Endothelial cell of umbilical vein (primary cell): ENCODE measurements around the gene AP1M1. TPM values are rescaled to one million over a fixed set of nuclear protein-coding genes. Genes with fewer than 3 reads are reported as not detected.

ENCODE experiments used
- Bru-seq: library from RNA; stranded (reverse); fragments of 400-500 nt; gene quantifications from one replicate; lab custom pipeline; 2021; lab: Mats Ljungman, UMichigan
- BruChase-seq, 2 experiments: library from RNA; stranded (reverse); fragments of 400-500 nt; gene quantifications; one replicate each; lab custom pipeline; 2021; lab: Mats Ljungman, UMichigan
- BruUV-seq: library from RNA; stranded (reverse); fragments of 400-500 nt; replicated peaks from 2 replicates; lab custom pipeline; 2021; lab: Mats Ljungman, UMichigan
- CTCF ChIA-PET: fragments of 300-600, 350-600 bp; sonication (Branson Sonifier 250); formaldehyde crosslinking; loops from one replicate; lab custom pipeline; 2021; ENCODE audit warnings: antibody characterized with exemption, inconsistent platforms; lab: Charles Lee
- POLR2A ChIA-PET: fragments of 300-600, 350-600 bp; sonication (Branson Sonifier 250); formaldehyde crosslinking; loops from one replicate; lab custom pipeline; 2021; ENCODE audit warnings: antibody characterized with exemption, inconsistent platforms; lab: Charles Lee
- DNase-seq: peaks from one replicate; pipeline ENCODE4 v3.0.0-alpha.2; 2011; ENCODE audit warnings: low read depth, low spot score
- FAIRE-seq: peaks from 2 replicates; lab custom pipeline; 2011; peaks lifted over from hg19 to GRCh38; lab: Jason Lieb, UNC
- H2AFZ ChIP-seq: 2 replicates; pipeline ENCODE4 v1.6.0; 2012; ENCODE audit warnings: low read depth, low read length, control low read depth, inconsistent platforms
- H3K27ac ChIP-seq: 2 replicates; pipeline ENCODE4 v1.5.1; 2011; ENCODE audit warnings: low read depth, mild to moderate bottlenecking, control low read depth, low read length, moderate library complexity; ENCODE audit not compliant: insufficient read depth
- H3K27me3 ChIP-seq, 2 experiments: 2 replicates each; pipeline versions ENCODE4 v1.6.0 to v1.6.1; 2011; ENCODE audit warnings: low read length in 2 of 2, mixed read lengths in 1 of 2; ENCODE audit not compliant: control insufficient read depth in 2 of 2, insufficient read depth in 2 of 2
- H3K36me3 ChIP-seq, 2 experiments: 2 replicates in 1 of 2; 3 replicates in 1 of 2; pipeline ENCODE4 v1.5.1; 2011; ENCODE audit warnings: low read length in 2 of 2, mild to moderate bottlenecking in 1 of 2, moderate library complexity in 1 of 2; ENCODE audit not compliant: control insufficient read depth in 2 of 2, insufficient read depth in 2 of 2; ENCODE audit errors: extremely low read depth in 1 of 2
- H3K4me1 ChIP-seq: 3 replicates; pipeline ENCODE4 v1.5.1; 2011; ENCODE audit warnings: mild to moderate bottlenecking, low read length; ENCODE audit not compliant: control insufficient read depth, insufficient read depth; ENCODE audit errors: extremely low read depth
- H3K4me2 ChIP-seq: 2 replicates; pipeline ENCODE4 v1.6.1; 2011; ENCODE audit warnings: low read length, control low read depth, mixed read lengths; ENCODE audit not compliant: insufficient read depth
- H3K4me3 ChIP-seq, 3 experiments: fragments of 200-600 bp in 1 of 3; sonication (generic), shearing (Covaris generic) in 1 of 3; replicated peaks in 1 of 3; 2 replicates each; pipeline ENCODE4 v1.5.1; 2011 to 2016; ENCODE audit warnings: control low read depth in 3 of 3, low read length in 3 of 3, mild to moderate bottlenecking in 2 of 3, inconsistent platforms in 1 of 3, low read depth in 1 of 3, moderate library complexity in 1 of 3; ENCODE audit not compliant: insufficient read depth in 1 of 3
- H3K79me2 ChIP-seq: 2 replicates; pipeline ENCODE4 v1.6.0; 2012; ENCODE audit warnings: low read length, inconsistent platforms; ENCODE audit not compliant: control insufficient read depth, insufficient read depth
- H3K9ac ChIP-seq: replicated peaks from 2 replicates; pipeline ENCODE3; 2011; ENCODE audit warnings: low read length, control low read depth; ENCODE audit not compliant: insufficient read depth; ENCODE audit errors: extremely low read depth
- H3K9me1 ChIP-seq: replicated peaks from 3 replicates; pipeline ENCODE4 v1.6.0; 2011; ENCODE audit warnings: mild to moderate bottlenecking, low read length; ENCODE audit not compliant: control insufficient read depth, insufficient read depth; ENCODE audit errors: extremely low read depth
- H3K9me3 ChIP-seq: replicated peaks from 2 replicates; pipeline ENCODE4 v1.5.1; 2012; ENCODE audit warnings: low read length, inconsistent platforms; ENCODE audit not compliant: control insufficient read depth, insufficient read depth
- H4K20me1 ChIP-seq: replicated peaks from 2 replicates; pipeline ENCODE3; 2011; ENCODE audit warnings: mild to moderate bottlenecking, low read length; ENCODE audit not compliant: control insufficient read depth, insufficient read depth; ENCODE audit errors: extremely low read depth
- CTCF ChIP-seq, 2 donors: IDR thresholded peaks; 1 replicate in 1 of 2; 2 replicates in 1 of 2; pipeline ENCODE4 v1.5.1; 2011; ENCODE audit warnings: low read length in 2 of 2, mild to moderate bottlenecking in 2 of 2, moderate library complexity in 2 of 2, control low read depth in 1 of 2, inconsistent platforms in 1 of 2, low read depth in 1 of 2; ENCODE audit not compliant: insufficient read depth in 1 of 2; ENCODE audit errors: extremely low read depth in 1 of 2
- EZH2 ChIP-seq: IDR thresholded peaks from 2 replicates; pipeline ENCODE4 v1.6.1; 2012; ENCODE audit warnings: borderline replicate concordance, low read depth, mild to moderate bottlenecking, moderate library complexity, low read length, inconsistent platforms; ENCODE audit not compliant: severe bottlenecking
- FOS ChIP-seq: IDR thresholded peaks from 2 replicates; pipeline ENCODE4 v1.6.1; 2011; ENCODE audit warnings: mild to moderate bottlenecking, low read length, moderate library complexity, borderline replicate concordance; ENCODE audit not compliant: insufficient read depth
- GATA2 ChIP-seq: IDR thresholded peaks from 2 replicates; pipeline ENCODE4 v1.7.0; 2011; ENCODE audit warnings: low read depth, mild to moderate bottlenecking, moderate library complexity, mixed read lengths, low read length; ENCODE audit not compliant: insufficient read length, insufficient read depth
- JUN ChIP-seq: IDR thresholded peaks from 2 replicates; pipeline ENCODE4 v1.6.1; 2011; ENCODE audit warnings: borderline replicate concordance, low read depth; ENCODE audit not compliant: insufficient read length, insufficient read depth
- MYC ChIP-seq: IDR thresholded peaks from one replicate; pipeline ENCODE4 v1.6.1; 2011; ENCODE audit warnings: mild to moderate bottlenecking, low read depth, low read length
- POLR2A ChIP-seq: IDR thresholded peaks from 2 replicates; pipeline ENCODE4 v1.6.1; 2012; ENCODE audit warnings: low read depth, mild to moderate bottlenecking, control low read depth, low read length
- POLR2AphosphoS5 ChIP-seq: IDR thresholded peaks from 2 replicates; pipeline ENCODE4 v1.6.1; 2012; ENCODE audit warnings: low read depth, mild to moderate bottlenecking, control low read depth, low read length, moderate library complexity; ENCODE audit not compliant: insufficient read depth
- dilution Hi-C: fragments of 300-500 bp; cut with MboI; formaldehyde crosslinking; loops from one replicate; pipeline ENCODE4 v1.15.0; 2019; ENCODE audit warnings: low sequenced_read_pairs; ENCODE audit not compliant: extremely low pct_ligation_motif_present
- intact Hi-C: fragments of 100-400 bp; cut with micrococcal nuclease; formaldehyde crosslinking; loops from one replicate; pipeline ENCODE4 v1.10.0; 2022
- long read RNA-seq: library from polyadenylated mRNA; stranded (forward); transcript quantifications from one replicate; pipeline ENCODE4 v2.0.0, GENCODE V29; 2021
- polyA minus RNA-seq, 3 experiments: library from RNA; depleted of rRNA, polyadenylated mRNA; stranded (reverse); fragments of >200 nt; gene quantifications; 1 replicate in 1 of 3; 2 replicates in 2 of 3; pipeline ENCODE4 v1.2.3, GENCODE V29; 2011
- polyA plus RNA-seq, 4 experiments: library from polyadenylated mRNA; depleted of rRNA in 3 of 4; stranded (reverse) in 3 of 4; unstranded in 1 of 4; fragments of >200 nt; gene quantifications; 2 replicates each; pipeline versions ENCODE4 v1.2.1 to v1.2.3, GENCODE V29; 2011 to 2012; ENCODE audit warnings: missing spikeins in 1 of 4
- total RNA-seq: library from RNA; stranded (reverse); gene quantifications from 2 replicates; pipeline ENCODE4 v1.2.3, GENCODE V29; 2021
- TF ChIP-seq, protein P1 (sequence below): IDR thresholded peaks from 2 replicates; pipeline ENCODE4 v1.6.1; 2011; ENCODE audit not compliant: insufficient read depth, insufficient read length

The AP1M1 gene
- 114 and 129 TPM in 2 replicates for total RNA-seq
- polyA plus RNA-seq: 99.3 and 110 TPM in 2 replicates
- 93.9 and 94.1 TPM in 2 replicates for polyA plus RNA-seq (2011; cell fraction: cytosol; rRNA removed)
- 109 and 124 TPM in 2 replicates for polyA plus RNA-seq (2011; cell fraction: nucleus; rRNA removed)
- polyA plus RNA-seq (2012): 109 and 110 TPM in 2 replicates
- 95.0 and 112 TPM in 2 replicates for polyA minus RNA-seq
- 43.0 TPM for polyA minus RNA-seq (2011; cell fraction: cytosol; rRNA and poly(A)+ RNA removed)
- 61.8 and 77.6 TPM in 2 replicates for polyA minus RNA-seq (2011; cell fraction: nucleus; rRNA and poly(A)+ RNA removed)
- Bru-seq, nascent RNA: percentile 70 among the genes with signal in this experiment
- percentile 83 among the genes with signal in this experiment for BruChase-seq, experiment 1, labeled RNA remaining after a 6-hour chase
- BruChase-seq, experiment 2, labeled RNA remaining after a 2-hour chase: percentile 81 among the genes with signal in this experiment
- long read RNA-seq, full-length matches to known transcripts: 197 of 223 reads
- long read RNA-seq, partial matches to known transcripts: 12 of 223 reads
- long read RNA-seq, other reads (novel, unspliced or antisense): 14 of 223 reads

DNA sequence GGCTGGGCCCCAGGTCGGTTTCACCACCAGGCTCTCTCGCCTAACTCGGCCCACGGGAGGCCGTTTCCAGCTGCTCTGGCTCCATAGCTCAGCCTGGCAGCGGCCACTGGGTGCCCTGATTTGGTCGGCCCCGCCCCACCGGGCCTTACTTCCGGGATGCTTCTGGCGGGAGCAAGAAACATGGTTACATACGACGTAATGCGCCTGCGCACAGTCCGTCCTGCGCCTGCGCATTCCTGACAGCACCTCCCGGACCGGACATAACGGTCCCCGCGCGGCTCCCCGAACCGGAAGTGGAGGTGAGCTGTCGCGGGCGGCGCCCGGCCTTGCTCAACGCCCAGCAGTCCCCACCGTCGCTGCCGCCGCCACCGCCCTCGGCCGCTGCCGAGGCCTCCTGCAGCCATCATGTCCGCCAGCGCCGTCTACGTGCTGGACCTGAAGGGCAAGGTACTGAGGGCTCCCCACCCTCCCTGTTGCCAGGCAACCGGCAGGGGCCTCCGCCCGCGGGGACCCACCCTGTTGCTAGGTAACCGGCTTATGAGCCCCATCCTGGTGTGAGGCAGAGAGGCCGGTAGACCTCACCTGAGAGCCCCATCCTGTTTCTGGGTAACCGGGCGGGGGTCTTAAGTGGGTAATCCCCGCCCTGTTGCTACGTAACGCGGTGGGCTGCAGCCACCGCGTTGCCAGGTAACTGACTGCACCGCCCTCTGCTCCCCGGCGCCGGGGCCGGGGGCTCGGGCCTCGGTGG is at the start of gene AP1M1:
TSS of gene AP1M1 (plus strand) at position 290 of the 748 bp plus-strand sequence. CDS start at position 406, 116 bp downstream.
- Histone ChIP-seq H3K4me3 (peak within 1 kb of the TSS; percentile 95 to 96 (median 95)), H4K20me1 (no peaks in the 10 kb centered on the region), H3K9me3 (no peaks in the 10 kb centered on the region), H2AFZ (peak within 1 kb of the TSS; percentile 88), H3K4me2 (peak within 1 kb of the TSS; percentile 99), H3K79me2 (peaks cover 46% of the 10 kb centered on the region), H3K36me3 (peaks cover 0 to 7% of the 10 kb centered on the region in 2 experiments), H3K27me3 (no peaks in the 10 kb centered on the region), H3K9me1 (no peaks in the 10 kb centered on the region), H3K9ac (peak within 1 kb of the TSS; percentile 95), H3K4me1 (peaks cover 21% of the 10 kb centered on the region), H3K27ac (peak within 1 kb of the TSS; percentile 81)
- POLR2A ChIA-PET: interaction anchor here (0.5 to 2.0 kb wide), 2 partner anchors 12 to 153 kb away, joined by 4 to 12 read pairs; partner anchors contain the start of gene FAM32A
- intact Hi-C loops (loop anchor here (1.0 to 5.0 kb wide), 4 partner anchors 12 to 361 kb away; partner anchors contain the start of gene FAM32A), dilution Hi-C loops (no loop called here)
- FAIRE-seq (peak; percentile 89), DNase-seq (peak; percentile 98)
- CTCF ChIA-PET: interaction anchor here (1.0 to 1.4 kb wide), 6 partner anchors 12 to 571 kb away, joined by 3 to 7 read pairs (median 3); no protein-coding TSS in a partner anchor
- TF ChIP-seq, protein P1, sequence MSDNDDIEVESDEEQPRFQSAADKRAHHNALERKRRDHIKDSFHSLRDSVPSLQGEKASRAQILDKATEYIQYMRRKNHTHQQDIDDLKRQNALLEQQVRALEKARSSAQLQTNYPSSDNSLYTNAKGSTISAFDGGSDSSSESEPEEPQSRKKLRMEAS: peak; percentile 45
- no peak for TF ChIP-seq EZH2
- no peak for TF ChIP-seq FOS
- no peak for TF ChIP-seq GATA2
- no peak for TF ChIP-seq CTCF (IDR thresholded peaks at IDR 0.05; ENCODE audit: extremely low read depth in 1 of 2, insufficient read depth in 1 of 2, low read depth in 1 of 2, low read length in 2 of 2)
- TF ChIP-seq MYC: no peak
- peak; percentile 77 for TF ChIP-seq POLR2AphosphoS5
- TF ChIP-seq JUN: no peak
- TF ChIP-seq POLR2A: peak; percentile 88
- BruUV-seq: no TSS peak
